NCI-H2171 treated with DMSO at 0.1 percent for 48 hours (cell line): ENCODE data around the gene RNASEH2A.
"Not testable (repeated sequence)": the region's sequence is repeated elsewhere in the genome, so short reads cannot be mapped to it uniquely, and the experiment has no call there.

Source experiments
- DNase-seq: peaks from one replicate; lab custom pipeline; 2025; lab: John Stamatoyannopoulos, UW

RNASEH2A gene

GRCh38 chr19:12794196-12794941 is 12.0 kb upstream of the RNASEH2A start:
- peak; percentile 35 for DNase-seq

DNA sequence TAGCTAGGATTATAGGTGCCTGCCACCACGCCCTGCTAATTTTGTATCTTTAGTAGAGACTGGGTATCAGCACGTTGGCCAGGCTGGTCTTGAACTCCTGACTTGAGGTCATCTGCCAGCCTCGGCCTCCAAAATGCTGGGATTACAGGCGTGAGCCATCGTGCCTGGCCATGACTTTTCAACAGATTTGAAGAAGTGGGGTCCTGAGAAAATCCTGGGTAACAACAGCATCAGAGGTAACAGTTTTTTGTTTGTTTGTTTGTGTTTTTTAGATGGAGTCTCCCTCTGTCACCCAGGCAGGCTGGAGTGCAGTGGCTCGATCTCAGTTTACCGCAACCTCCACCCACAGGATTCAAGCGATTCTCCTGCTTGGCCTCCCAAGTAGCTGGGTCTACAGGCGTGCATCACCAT is 11.4 kb upstream of the RNASEH2A start:
- no peak for DNase-seq

DNA sequence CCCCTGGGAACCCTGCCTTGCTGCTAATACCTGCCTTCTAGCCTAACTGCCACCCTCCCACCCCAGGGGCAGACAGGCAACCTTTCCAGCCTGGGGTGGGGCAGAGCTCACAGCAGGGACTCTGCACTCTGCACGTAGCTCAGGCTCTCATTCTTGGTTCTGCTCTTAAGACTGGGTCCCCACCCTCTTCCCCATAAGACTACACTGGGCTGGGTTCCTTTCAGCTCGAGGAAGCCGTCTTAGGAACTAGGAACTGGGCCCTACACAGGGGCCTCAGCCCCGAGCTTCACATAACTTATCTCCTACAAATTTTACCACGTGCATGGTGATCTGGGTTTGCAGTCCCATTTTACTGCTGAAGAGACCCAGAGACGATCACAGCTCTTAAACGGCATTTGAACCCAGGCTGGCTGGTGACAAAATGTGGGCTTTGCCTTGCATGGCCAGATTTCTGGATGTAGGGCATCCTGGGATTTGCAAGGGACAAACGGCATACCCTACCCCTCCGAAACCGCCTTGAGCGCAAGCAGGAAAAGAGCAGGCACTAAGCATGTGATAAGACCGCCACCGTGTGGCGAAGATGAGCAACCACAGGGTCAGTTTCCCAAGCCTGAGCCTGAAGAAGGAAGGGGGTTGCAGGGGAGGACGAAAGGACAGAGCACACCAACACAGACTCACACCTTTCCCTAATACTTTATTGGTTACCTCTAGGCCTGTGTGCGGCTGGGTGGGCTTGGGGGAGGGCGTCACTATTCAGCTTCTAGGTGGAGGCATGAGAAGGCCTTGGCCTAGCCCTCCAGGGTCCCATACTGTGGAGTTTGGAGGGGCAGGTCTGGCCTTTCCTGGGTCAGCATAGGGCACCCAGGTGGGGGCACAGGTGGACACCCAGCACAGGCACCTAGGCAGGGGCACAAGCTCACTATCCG is 10.0 kb upstream of the RNASEH2A start:
- peak; percentile 85 for DNase-seq

GRCh38 chr19:12797141-12797587 is 9.2 kb upstream of the RNASEH2A start:
- DNase-seq = no peak

GRCh38 chr19:12797607-12798006 is 8.8 kb upstream of the RNASEH2A start:
- DNase-seq = not testable (repeated sequence)

DNA sequence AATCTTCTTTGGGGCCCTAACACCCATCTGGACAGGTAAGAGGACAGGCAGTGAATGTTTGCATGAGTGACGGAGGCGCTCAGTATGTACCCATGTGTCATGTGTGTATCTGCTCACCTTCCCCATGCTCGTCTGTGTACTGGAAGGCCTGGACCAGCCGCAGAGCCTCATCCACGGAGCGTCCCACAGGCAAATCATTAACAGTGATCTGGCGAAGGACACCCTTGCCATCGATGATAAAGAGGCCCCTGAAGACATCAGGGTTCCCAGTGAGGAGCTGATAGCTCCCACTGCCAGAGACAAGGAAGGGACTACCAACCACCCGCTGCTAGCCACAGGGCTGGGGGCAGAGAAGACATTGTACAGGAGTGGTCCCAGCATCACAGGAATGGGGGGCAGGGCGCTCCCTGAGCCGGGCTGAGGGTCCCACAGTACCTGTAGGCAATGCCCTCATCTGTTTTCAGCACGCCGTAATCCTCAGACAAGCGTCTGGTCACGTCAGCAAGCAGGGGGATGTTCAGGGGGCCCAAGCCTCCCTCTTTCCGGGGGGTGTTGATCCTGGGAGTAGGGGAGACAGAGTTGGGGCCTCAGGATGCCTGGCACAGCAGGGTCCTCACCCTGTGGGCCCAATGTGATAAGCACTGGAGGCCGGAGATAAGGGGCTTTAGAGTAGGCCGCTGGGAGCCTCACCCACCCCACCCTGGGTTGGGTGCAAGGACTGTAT is 6.5 kb upstream of the RNASEH2A start:
- no peak for DNase-seq

- DNase-seq = no peak
Observed at GRCh38 chr19:12800466-12800770, 6.0 kb upstream of the RNASEH2A start.

GRCh38 chr19:12800923-12801465 is 5.4 kb upstream of the RNASEH2A start:
- DNase-seq = no peak

- DNase-seq = peak; percentile 73
Observed at GRCh38 chr19:12801466-12802266, 4.7 kb upstream of the RNASEH2A start, which contains the start of the genes PRDX2 and THSD8. Gene PRDX2 (minus strand): TSS chr19:12801800. CDS start chr19:12801261, 539 bp downstream. Gene THSD8 (plus strand): TSS chr19:12802069. CDS start chr19:12802072, 3 bp downstream.

GRCh38 chr19:12802267-12803106 is 3.9 kb upstream of the RNASEH2A start:
- no peak for DNase-seq

GRCh38 chr19:12804051-12804450 is 2.3 kb upstream of the RNASEH2A start:
- DNase-seq = no peak

- DNase-seq = no peak
Observed at GRCh38 chr19:12815088-12815487, 8.7 kb downstream of the RNASEH2A start.

DNA sequence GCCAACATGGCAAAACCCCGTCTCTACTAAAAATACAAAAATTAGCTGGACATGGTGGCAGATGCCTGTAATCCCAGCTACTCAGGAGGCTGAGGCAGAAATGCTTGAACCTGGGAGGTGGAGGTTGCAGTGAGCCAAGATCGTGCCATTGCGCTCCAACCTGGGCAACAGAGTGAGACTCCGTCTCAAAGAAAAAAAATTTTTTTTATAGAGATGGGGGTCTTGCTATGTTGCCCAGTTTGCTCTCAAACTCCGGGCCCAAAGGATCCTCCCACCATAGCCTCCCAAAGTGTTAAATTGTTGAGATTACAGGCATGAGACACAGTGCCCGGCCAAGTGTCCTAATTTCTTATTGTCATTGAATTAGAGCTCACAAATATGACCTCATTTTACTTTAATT is 10.8 kb downstream of the RNASEH2A start:
- DNase-seq = not testable (repeated sequence)

- DNase-seq = not testable (repeated sequence)
Observed at GRCh38 chr19:12817810-12818209, 11.4 kb downstream of the RNASEH2A start.

DNA sequence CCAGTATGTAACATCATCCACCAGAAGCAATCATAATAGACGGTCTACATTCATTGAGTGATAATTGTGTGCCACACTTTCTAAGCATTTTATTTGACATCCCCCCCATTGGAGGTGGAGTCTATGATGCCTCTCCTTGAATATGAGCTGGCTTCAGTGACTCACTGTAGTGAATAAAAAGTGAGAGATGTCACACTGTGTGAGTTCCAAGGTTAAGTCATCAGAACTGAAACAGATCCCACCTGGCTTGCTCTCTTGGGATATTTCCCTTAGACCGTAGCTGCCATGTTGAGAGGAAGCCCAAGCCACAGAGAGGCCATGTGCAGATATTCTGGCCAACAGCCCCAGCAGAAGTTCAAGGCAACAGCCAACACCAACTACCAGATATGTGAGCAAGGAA is 15.4 kb downstream of the RNASEH2A start:
- DNase-seq = no peak

GRCh38 chr19:12825254-12826131 is 19.1 kb downstream of the RNASEH2A start:
- no peak for DNase-seq

DNA sequence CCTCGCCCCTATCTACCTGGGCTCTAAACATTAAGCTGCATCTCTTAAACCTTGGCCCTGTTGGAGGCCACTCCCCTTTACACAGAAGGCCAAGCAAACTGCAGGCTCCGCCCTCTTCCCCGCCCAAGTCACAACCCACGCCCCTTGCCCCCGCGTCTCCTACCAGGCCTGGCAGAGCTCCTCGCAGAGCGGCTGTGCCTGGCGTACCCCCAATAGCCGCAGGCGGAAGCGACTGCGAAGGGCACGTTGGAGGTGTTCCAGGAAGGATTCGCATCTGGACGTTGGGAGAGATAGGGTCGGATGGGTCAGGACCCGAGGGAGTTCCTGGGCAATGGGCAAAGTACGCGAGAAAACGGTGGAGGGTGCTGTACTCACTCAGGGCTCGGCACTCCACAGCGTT is 22.1 kb downstream of the RNASEH2A start:
- peak; percentile 85 for DNase-seq

DNA sequence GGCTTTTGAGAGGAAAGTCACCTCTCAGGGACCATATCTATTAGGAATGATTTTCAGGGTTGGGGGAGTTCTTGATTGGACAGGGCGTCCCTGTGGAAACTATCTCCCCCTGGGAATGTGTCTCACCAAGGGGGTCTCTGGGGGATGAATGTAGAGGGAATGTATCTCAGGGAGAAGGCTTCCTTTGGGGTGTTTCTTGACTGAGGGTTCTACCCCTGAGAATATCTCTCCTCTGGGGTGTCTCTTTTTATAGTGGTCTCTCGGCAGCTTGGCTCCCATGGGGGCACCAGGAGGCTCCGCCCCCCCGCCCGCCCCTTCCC is 27.0 kb downstream of the RNASEH2A start:
- peak; percentile 75 for DNase-seq
